GM18519 (cell line): ENCODE results near the gene SPPL2A.
A peak's percentile ranks its signal among the peaks of the same experiment; 100 is the strongest.
"Not testable (repeated sequence)": the region's sequence is repeated elsewhere in the genome, so short reads cannot be mapped to it uniquely, and the experiment has no call there.

Experiments used
- ATAC-seq: cut with Tn5 transposase; IDR thresholded peaks from one replicate; pipeline ENCODE4 v1.9.1; 2021; ENCODE audit warnings: mild to moderate bottlenecking, moderate library complexity; ENCODE audit not compliant: unreplicated experiment, low FRiP score

SPPL2A gene

GRCh38 chr15:50765195-50765967 is at the start of gene SPPL2A:
Gene SPPL2A, minus strand, starts transcription at chr15:50765706. Its CDS starts 173 bp downstream, at chr15:50765533.
- peak; percentile 80 for ATAC-seq

- ATAC-seq: no peak
Observed at GRCh38 chr15:50814634-50815033, 49.1 kb upstream of the SPPL2A start.

- ATAC-seq: no peak
Observed at GRCh38 chr15:50813865-50814264, 48.4 kb upstream of the SPPL2A start.

GRCh38 chr15:50813089-50813488 is 47.6 kb upstream of the SPPL2A start:
- no peak for ATAC-seq

GRCh38 chr15:50812181-50812506 is 46.6 kb upstream of the SPPL2A start:
- not testable (repeated sequence) for ATAC-seq

GRCh38 chr15:50811461-50812180 is 46.1 kb upstream of the SPPL2A start:
- ATAC-seq: not testable (repeated sequence)

- no peak for ATAC-seq
Observed at GRCh38 chr15:50810128-50810527, 44.6 kb upstream of the SPPL2A start.

GRCh38 chr15:50808728-50809127 is 43.2 kb upstream of the SPPL2A start:
- ATAC-seq: no peak

- no peak for ATAC-seq
Observed at GRCh38 chr15:50803479-50804180, 38.1 kb upstream of the SPPL2A start.

- ATAC-seq: no peak
Observed at GRCh38 chr15:50800715-50801114, 35.2 kb upstream of the SPPL2A start.

- ATAC-seq: no peak
Observed at GRCh38 chr15:50798684-50799083, 33.2 kb upstream of the SPPL2A start.

GRCh38 chr15:50797926-50798325 is 32.4 kb upstream of the SPPL2A start:
- ATAC-seq: no peak

- no peak for ATAC-seq
Observed at GRCh38 chr15:50791486-50791885, 26.0 kb upstream of the SPPL2A start.

GRCh38 chr15:50790778-50791453 is 25.4 kb upstream of the SPPL2A start:
- no peak for ATAC-seq

- no peak for ATAC-seq
Observed at GRCh38 chr15:50786871-50787270, 21.4 kb upstream of the SPPL2A start.

- no peak for ATAC-seq
Observed at GRCh38 chr15:50786438-50786837, 20.9 kb upstream of the SPPL2A start.

- ATAC-seq: no peak
Observed at GRCh38 chr15:50783895-50784294, 18.4 kb upstream of the SPPL2A start.

- ATAC-seq: no peak
Observed at GRCh38 chr15:50783411-50783810, 17.9 kb upstream of the SPPL2A start.

GRCh38 chr15:50778086-50778485 is 12.6 kb upstream of the SPPL2A start:
- ATAC-seq: no peak

- ATAC-seq: no peak
Observed at GRCh38 chr15:50777042-50777441, 11.5 kb upstream of the SPPL2A start.

- ATAC-seq: no peak
Observed at GRCh38 chr15:50774450-50774849, 8.9 kb upstream of the SPPL2A start.
